ENCODE data around the gene LDLRAD3. TPM values are rescaled to one million over a fixed set of nuclear protein-coding genes. Genes with fewer than 3 reads are reported as not detected.

The LDLRAD3 gene
- total and polyA plus RNA-seq, 4 experiments from 2014 or later: not detected

- Histone ChIP-seq H3K9me3 (ENCODE audit: control insufficient read depth in 1 of 2, low read length in 2 of 2) (no peaks in the 10 kb centered on the region), H3K27ac (ENCODE audit: low read depth, low read length) (no peak overlapping the region), H3K36me3 (ENCODE audit: insufficient read depth, low read length) (no peaks in the 10 kb centered on the region), H3K4me3 (ENCODE audit: low read length in 2 of 2) (no peak overlapping the region), H3K4me1 (ENCODE audit: insufficient read depth, low read length) (no peaks in the 10 kb centered on the region), H3K27me3 (ENCODE audit: insufficient read depth, low read length) (no peaks in the 10 kb centered on the region)
- Mint-ChIP-seq H3K27ac (no peak overlapping the region), H3K36me3 (peaks cover 12 to 13% of the 10 kb centered on the region in 2 donors), H3K9me3 (no peaks in the 10 kb centered on the region), H3K27me3 (peaks cover 7 to 11% of the 10 kb centered on the region in 2 donors), H3K4me1 (peaks cover 0 to 3% (median 0%) of the 10 kb centered on the region in 4 donors), H3K4me3 (no peak overlapping the region)
- intact Hi-C loops (cut with micrococcal nuclease): loop anchor here (5.0 kb wide), 1 partner anchor 779 kb away; no protein-coding TSS in a partner anchor
- DNase-seq: peak in 4 of 5 donors; percentile 30 to 46 (median 36)
- ChIA-PET CTCF (ENCODE audit: partially characterized antibody) (interaction anchor here (1.0 to 7.1 kb wide), 18 partner anchors 8 to 778 kb away, joined by 3 to 61 read pairs (median 6); partner anchors contain the start of gene FJX1), POLR2A (ENCODE audit: partially characterized antibody) (no interaction called here)
Observed at GRCh38 chr11:36265793-36266628, 322.1 kb downstream of the LDLRAD3 start.

- ChIA-PET CTCF (ENCODE audit: partially characterized antibody) (interaction anchor here (0.9 to 7.1 kb wide), 11 partner anchors 7 to 656 kb away, joined by 4 to 61 read pairs (median 8); partner anchors contain the start of gene FJX1), POLR2A (ENCODE audit: partially characterized antibody) (no interaction called here)
- peaks cover 5% of the 10 kb centered on the region for H3K36me3 ChIP-seq (ENCODE audit: insufficient read depth, low read length)
- H3K4me1 ChIP-seq (ENCODE audit: insufficient read depth, low read length): no peaks in the 10 kb centered on the region
- no peak overlapping the region for H3K27ac ChIP-seq (ENCODE audit: low read depth, low read length)
- no peak for DNase-seq
- Mint-ChIP-seq H3K27ac (no peak overlapping the region), H3K27me3 (peaks cover 3 to 4% of the 10 kb centered on the region in 2 donors), H3K9me3 (peaks cover 0 to 2% (median 0%) of the 10 kb centered on the region in 8 donors), H3K36me3 (peaks cover 19 to 21% of the 10 kb centered on the region in 2 donors), H3K4me1 (peaks cover 0 to 3% (median 0%) of the 10 kb centered on the region in 4 donors), H3K4me3 (no peak overlapping the region)
- no peaks in the 10 kb centered on the region for H3K27me3 ChIP-seq (ENCODE audit: insufficient read depth, low read length)
- H3K4me3 ChIP-seq (ENCODE audit: low read length in 2 of 2): no peak overlapping the region
- H3K9me3 ChIP-seq (ENCODE audit: control insufficient read depth in 1 of 2, low read length in 2 of 2): no peaks in the 10 kb centered on the region
- intact Hi-C loops (cut with micrococcal nuclease): loop anchor here (5.0 kb wide), 1 partner anchor 779 kb away; no protein-coding TSS in a partner anchor
Observed at GRCh38 chr11:36266767-36267166, 322.9 kb downstream of the LDLRAD3 start.

GRCh38 chr11:36268337-36268985 is 324.6 kb downstream of the LDLRAD3 start:
- Mint-ChIP-seq H3K4me1 (peaks cover 0 to 3% (median 0%) of the 10 kb centered on the region in 4 donors), H3K27me3 (peaks cover 0 to 2% of the 10 kb centered on the region in 2 donors), H3K4me3 (no peak overlapping the region), H3K36me3 (peaks cover 35 to 36% of the 10 kb centered on the region in 2 donors), H3K9me3 (peaks cover 0 to 17% (median 2%) of the 10 kb centered on the region in 8 donors), H3K27ac (no peak overlapping the region)
- intact Hi-C loops (cut with micrococcal nuclease): loop anchor here (5.0 kb wide), 1 partner anchor 781 kb away; no protein-coding TSS in a partner anchor
- ChIA-PET CTCF (ENCODE audit: partially characterized antibody) (interaction anchor here (0.6 to 7.1 kb wide), 6 partner anchors 9 to 1267 kb away, joined by 3 to 61 read pairs (median 6); no protein-coding TSS in a partner anchor), POLR2A (ENCODE audit: partially characterized antibody) (no interaction called here)
- no peak overlapping the region for H3K4me3 ChIP-seq (ENCODE audit: low read length in 2 of 2)
- H3K36me3 ChIP-seq (ENCODE audit: insufficient read depth, low read length): peaks cover 17% of the 10 kb centered on the region
- no peak overlapping the region for H3K27ac ChIP-seq (ENCODE audit: low read depth, low read length)
- no peaks in the 10 kb centered on the region for H3K27me3 ChIP-seq (ENCODE audit: insufficient read depth, low read length)
- DNase-seq: no peak
- H3K4me1 ChIP-seq (ENCODE audit: insufficient read depth, low read length): no peaks in the 10 kb centered on the region
- H3K9me3 ChIP-seq (ENCODE audit: control insufficient read depth in 1 of 2, low read length in 2 of 2): no peaks in the 10 kb centered on the region

GRCh38 chr11:36270701-36271100 is 326.8 kb downstream of the LDLRAD3 start:
- Mint-ChIP-seq H3K36me3 (peaks cover 55 to 56% of the 10 kb centered on the region in 2 donors), H3K27me3 (no peaks in the 10 kb centered on the region), H3K4me3 (no peak overlapping the region), H3K4me1 (peaks cover 0 to 3% (median 0%) of the 10 kb centered on the region in 4 donors), H3K9me3 (peaks cover 0 to 20% (median 2%) of the 10 kb centered on the region in 8 donors), H3K27ac (peak overlapping the region in 1 of 7 donors; percentile 37)
- Histone ChIP-seq H3K4me1 (ENCODE audit: insufficient read depth, low read length) (no peaks in the 10 kb centered on the region), H3K27ac (ENCODE audit: low read depth, low read length) (no peak overlapping the region), H3K27me3 (ENCODE audit: insufficient read depth, low read length) (no peaks in the 10 kb centered on the region), H3K36me3 (ENCODE audit: insufficient read depth, low read length) (peaks cover 31% of the 10 kb centered on the region), H3K4me3 (ENCODE audit: low read length in 2 of 2) (no peak overlapping the region), H3K9me3 (ENCODE audit: control insufficient read depth in 1 of 2, low read length in 2 of 2) (no peaks in the 10 kb centered on the region)
- POLR2A ChIA-PET (ENCODE audit: partially characterized antibody): no interaction called here
- intact Hi-C loops (cut with micrococcal nuclease): no loop called here
- CTCF ChIA-PET (ENCODE audit: partially characterized antibody): interaction anchor here (1.2 to 7.1 kb wide), 3 partner anchors 222 to 656 kb away, joined by 3 to 61 read pairs (median 8); no protein-coding TSS in a partner anchor
- DNase-seq: no peak

GRCh38 chr11:36271794-36272407 is 328.0 kb downstream of the LDLRAD3 start:
- H3K9me3 Mint-ChIP-seq: peaks cover 0 to 20% (median 2%) of the 10 kb centered on the region in 8 donors
- H3K27me3 Mint-ChIP-seq: no peaks in the 10 kb centered on the region
- H3K36me3 ChIP-seq (ENCODE audit: insufficient read depth, low read length): peaks cover 41% of the 10 kb centered on the region
- H3K27me3 ChIP-seq (ENCODE audit: insufficient read depth, low read length): no peaks in the 10 kb centered on the region
- H3K4me3 ChIP-seq (ENCODE audit: low read length in 2 of 2): no peak overlapping the region
- H3K4me1 Mint-ChIP-seq: no peaks in the 10 kb centered on the region
- ChIA-PET POLR2A (ENCODE audit: partially characterized antibody) (no interaction called here), CTCF (ENCODE audit: partially characterized antibody) (interaction anchor here (2.7 to 3.5 kb wide), 2 partner anchors 7 to 18 kb away, joined by 10 to 24 read pairs; partner anchors contain the start of gene COMMD9)
- no peak overlapping the region for H3K27ac Mint-ChIP-seq
- H3K36me3 Mint-ChIP-seq: peaks cover 61 to 64% of the 10 kb centered on the region in 2 donors
- H3K27ac ChIP-seq (ENCODE audit: low read depth, low read length): no peak overlapping the region
- H3K9me3 ChIP-seq (ENCODE audit: control insufficient read depth in 1 of 2, low read length in 2 of 2): no peaks in the 10 kb centered on the region
- H3K4me1 ChIP-seq (ENCODE audit: insufficient read depth, low read length): no peaks in the 10 kb centered on the region
- no peak overlapping the region for H3K4me3 Mint-ChIP-seq
- intact Hi-C loops (cut with micrococcal nuclease): no loop called here
- DNase-seq: no peak

GRCh38 chr11:36273110-36273509 is 329.2 kb downstream of the LDLRAD3 start:
- Histone ChIP-seq H3K9me3 (ENCODE audit: control insufficient read depth in 1 of 2, low read length in 2 of 2) (no peaks in the 10 kb centered on the region), H3K4me1 (ENCODE audit: insufficient read depth, low read length) (no peaks in the 10 kb centered on the region), H3K27me3 (ENCODE audit: insufficient read depth, low read length) (no peaks in the 10 kb centered on the region), H3K36me3 (ENCODE audit: insufficient read depth, low read length) (peaks cover 41% of the 10 kb centered on the region), H3K27ac (ENCODE audit: low read depth, low read length) (no peak overlapping the region), H3K4me3 (ENCODE audit: low read length in 2 of 2) (no peak overlapping the region)
- H3K36me3 Mint-ChIP-seq: peaks cover 70 to 75% of the 10 kb centered on the region in 2 donors
- no peaks in the 10 kb centered on the region for H3K27me3 Mint-ChIP-seq
- CTCF ChIA-PET (ENCODE audit: partially characterized antibody): interaction anchor here (1.2 to 3.5 kb wide), 3 partner anchors 8 to 80 kb away, joined by 3 to 24 read pairs (median 10); partner anchors contain the start of gene COMMD9
- H3K27ac Mint-ChIP-seq: no peak overlapping the region
- POLR2A ChIA-PET (ENCODE audit: partially characterized antibody): no interaction called here
- H3K4me3 Mint-ChIP-seq: no peak overlapping the region
- H3K4me1 Mint-ChIP-seq: no peaks in the 10 kb centered on the region
- intact Hi-C loops (cut with micrococcal nuclease): no loop called here
- DNase-seq: no peak
- H3K9me3 Mint-ChIP-seq: peaks cover 0 to 20% (median 2%) of the 10 kb centered on the region in 8 donors

Measured in CD4-positive, alpha-beta memory T cell (primary cell).